HepG2 (cell line): Measurements from ENCODE around the gene INTS12. TPM values are rescaled to one million over a fixed set of nuclear protein-coding genes. Genes with fewer than 3 reads are reported as not detected.

Experiments
- FOXC1 ChIP-seq: sonication (generic); formaldehyde crosslinking; IDR thresholded peaks from 2 replicates; pipeline ENCODE4 v1.8.0; 2022; ENCODE audit warnings: mild to moderate bottlenecking, missing genetic modification reagents, borderline replicate concordance
- HIVEP1 ChIP-seq: sonication (generic); formaldehyde crosslinking; IDR thresholded peaks from 2 replicates; pipeline ENCODE4 v1.4.0; 2020; ENCODE audit warnings: mild to moderate bottlenecking, missing genetic modification reagents
- HOXD1 ChIP-seq: sonication (generic); formaldehyde crosslinking; IDR thresholded peaks from 2 replicates; pipeline ENCODE4 v1.5.0; 2020; ENCODE audit warnings: missing genetic modification reagents
- MZF1 ChIP-seq: sonication (generic); formaldehyde crosslinking; IDR thresholded peaks from 2 replicates; pipeline ENCODE4 v1.8.1; 2023; ENCODE audit warnings: mild to moderate bottlenecking, missing genetic modification reagents, borderline replicate concordance
- PAF1 ChIP-seq: IDR thresholded peaks from 2 replicates; pipeline ENCODE4 v1.6.1; 2016; ENCODE audit warnings: missing genetic modification reagents, missing compliant biosample characterization
- SNAI1 ChIP-seq: sonication (generic); formaldehyde crosslinking; IDR thresholded peaks from 2 replicates; pipeline ENCODE4 v1.5.0; 2020; ENCODE audit warnings: mild to moderate bottlenecking, missing genetic modification reagents, borderline replicate concordance
- STAT5B ChIP-seq: sonication (generic); formaldehyde crosslinking; IDR thresholded peaks from 2 replicates; pipeline ENCODE4 v1.4.0; 2020; ENCODE audit warnings: missing genetic modification reagents
- ZNF10 ChIP-seq: sonication (generic); formaldehyde crosslinking; IDR thresholded peaks from 2 replicates; pipeline ENCODE4 v1.4.0; 2020; ENCODE audit warnings: mild to moderate bottlenecking, low read depth, missing genetic modification reagents, borderline replicate concordance
- ZNF143 ChIP-seq: sonication (generic); formaldehyde crosslinking; IDR thresholded peaks from 2 replicates; pipeline ENCODE4 v1.4.0; 2020; ENCODE audit warnings: missing genetic modification reagents
- ZNF224 ChIP-seq: sonication (generic); formaldehyde crosslinking; IDR thresholded peaks from 2 replicates; pipeline ENCODE4 v1.5.0; 2020; ENCODE audit warnings: mild to moderate bottlenecking, missing genetic modification reagents
- ZNF451 ChIP-seq: sonication (generic); formaldehyde crosslinking; IDR thresholded peaks from 2 replicates; pipeline ENCODE4 v1.5.0; 2020; ENCODE audit warnings: mild to moderate bottlenecking, missing genetic modification reagents
- ZNF607 ChIP-seq: sonication (generic); formaldehyde crosslinking; IDR thresholded peaks from 2 replicates; pipeline ENCODE4 v1.5.1; 2020; ENCODE audit warnings: missing genetic modification reagents, mild to moderate bottlenecking, borderline replicate concordance
- polyA plus RNA-seq, 8 experiments: library from polyadenylated mRNA; depleted of rRNA in 3 of 8; stranded (reverse) in 7 of 8; unstranded in 1 of 8; fragments of >200 nt; fragmentation: Illumina TruSeq in 4 of 8; extraction: Trizol in 4 of 8; gene quantifications; 2 replicates each; pipeline versions ENCODE4 v1.2.1 to v1.2.3, GENCODE V29; 2011 to 2016; ENCODE audit warnings: low read depth in 4 of 8, missing spikeins in 1 of 8, mixed read lengths in 1 of 8; ENCODE audit not compliant: insufficient read depth in 1 of 8
- total RNA-seq, 5 experiments: library from RNA; depleted of rRNA; stranded (reverse); fragments of >200 nt; fragmentation: Illumina TruSeq; extraction: Trizol; gene quantifications; 2 replicates each; pipeline ENCODE4 v1.2.3, GENCODE V29; 2016; ENCODE audit warnings: low read depth in 1 of 5
- TF ChIP-seq, protein P1 (sequence below): sonication (generic); formaldehyde crosslinking; conservative IDR thresholded peaks from 2 replicates; pipeline ENCODE4 v1.4.0; 2020; ENCODE audit warnings: mild to moderate bottlenecking, missing genetic modification reagents, moderate library complexity
- TF ChIP-seq, protein P2 (sequence below): sonication (generic); formaldehyde crosslinking; IDR thresholded peaks from 2 replicates; pipeline ENCODE4 v1.5.0; 2020; ENCODE audit warnings: mild to moderate bottlenecking, missing genetic modification reagents, borderline replicate concordance
- TF ChIP-seq, protein P3 (sequence below): sonication (generic); formaldehyde crosslinking; IDR thresholded peaks from 2 replicates; pipeline ENCODE4 v1.5.0; 2020; ENCODE audit warnings: mild to moderate bottlenecking, missing genetic modification reagents

Gene INTS12
- total and polyA plus RNA-seq, 2 of the 13 experiments (the other 11 are each of a cell fraction or from before 2014, with no cell fraction given): 20.2 to 21.1 TPM

DNA sequence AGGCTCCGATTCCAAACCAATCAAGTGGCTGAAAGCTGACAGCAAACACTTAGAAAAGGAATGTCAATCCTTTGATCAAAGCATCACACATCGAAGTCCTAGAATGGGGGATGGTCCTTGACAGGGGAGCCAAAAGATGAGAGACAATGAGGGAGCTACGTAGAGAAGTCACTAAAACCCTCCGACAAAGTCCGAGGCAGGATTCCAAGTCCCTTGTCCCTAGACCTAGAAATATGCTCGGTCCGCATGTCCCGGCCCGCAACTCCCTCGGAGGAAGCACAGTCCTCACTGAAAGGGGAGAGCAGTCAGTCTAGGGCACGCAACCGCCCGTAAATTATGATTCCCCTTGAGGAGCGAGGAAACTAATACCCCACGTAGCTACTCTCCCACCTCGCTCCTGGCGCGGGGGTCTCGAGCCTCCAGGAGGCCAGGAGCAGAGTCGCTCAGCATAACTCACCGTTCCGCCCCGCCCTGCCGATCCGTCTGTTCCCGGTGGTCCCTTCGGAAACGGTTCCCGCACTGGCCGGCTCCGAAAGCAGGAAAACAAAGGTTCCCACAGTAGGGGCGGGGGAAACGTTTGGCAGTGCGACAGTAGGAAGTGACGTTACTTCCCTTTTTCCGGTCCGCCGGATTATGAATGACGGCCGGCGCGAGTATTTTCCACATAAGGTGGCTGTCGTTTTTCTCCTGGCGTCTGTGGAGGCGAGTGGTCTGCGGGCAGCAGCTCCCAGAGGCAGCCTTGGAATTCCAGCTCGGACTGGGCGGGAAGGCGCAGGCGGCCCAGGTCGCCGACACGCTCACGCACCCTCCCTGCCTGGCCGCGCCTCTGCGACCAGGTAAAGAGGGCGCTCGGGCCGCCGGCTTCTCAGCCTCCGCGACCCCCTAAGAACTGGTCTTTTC lies at the start of gene INTS12, which contains the start of gene GSTCD (continued):
- TF ChIP-seq, protein P1, sequence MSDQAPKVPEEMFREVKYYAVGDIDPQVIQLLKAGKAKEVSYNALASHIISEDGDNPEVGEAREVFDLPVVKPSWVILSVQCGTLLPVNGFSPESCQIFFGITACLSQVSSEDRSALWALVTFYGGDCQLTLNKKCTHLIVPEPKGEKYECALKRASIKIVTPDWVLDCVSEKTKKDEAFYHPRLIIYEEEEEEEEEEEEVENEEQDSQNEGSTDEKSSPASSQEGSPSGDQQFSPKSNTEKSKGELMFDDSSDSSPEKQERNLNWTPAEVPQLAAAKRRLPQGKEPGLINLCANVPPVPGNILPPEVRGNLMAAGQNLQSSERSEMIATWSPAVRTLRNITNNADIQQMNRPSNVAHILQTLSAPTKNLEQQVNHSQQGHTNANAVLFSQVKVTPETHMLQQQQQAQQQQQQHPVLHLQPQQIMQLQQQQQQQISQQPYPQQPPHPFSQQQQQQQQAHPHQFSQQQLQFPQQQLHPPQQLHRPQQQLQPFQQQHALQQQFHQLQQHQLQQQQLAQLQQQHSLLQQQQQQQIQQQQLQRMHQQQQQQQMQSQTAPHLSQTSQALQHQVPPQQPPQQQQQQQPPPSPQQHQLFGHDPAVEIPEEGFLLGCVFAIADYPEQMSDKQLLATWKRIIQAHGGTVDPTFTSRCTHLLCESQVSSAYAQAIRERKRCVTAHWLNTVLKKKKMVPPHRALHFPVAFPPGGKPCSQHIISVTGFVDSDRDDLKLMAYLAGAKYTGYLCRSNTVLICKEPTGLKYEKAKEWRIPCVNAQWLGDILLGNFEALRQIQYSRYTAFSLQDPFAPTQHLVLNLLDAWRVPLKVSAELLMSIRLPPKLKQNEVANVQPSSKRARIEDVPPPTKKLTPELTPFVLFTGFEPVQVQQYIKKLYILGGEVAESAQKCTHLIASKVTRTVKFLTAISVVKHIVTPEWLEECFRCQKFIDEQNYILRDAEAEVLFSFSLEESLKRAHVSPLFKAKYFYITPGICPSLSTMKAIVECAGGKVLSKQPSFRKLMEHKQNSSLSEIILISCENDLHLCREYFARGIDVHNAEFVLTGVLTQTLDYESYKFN (CRISPR knock-in tag): peak; percentile 78
- no peak for TF ChIP-seq ZNF10 (CRISPR knock-in tag)
- TF ChIP-seq, protein P2, sequence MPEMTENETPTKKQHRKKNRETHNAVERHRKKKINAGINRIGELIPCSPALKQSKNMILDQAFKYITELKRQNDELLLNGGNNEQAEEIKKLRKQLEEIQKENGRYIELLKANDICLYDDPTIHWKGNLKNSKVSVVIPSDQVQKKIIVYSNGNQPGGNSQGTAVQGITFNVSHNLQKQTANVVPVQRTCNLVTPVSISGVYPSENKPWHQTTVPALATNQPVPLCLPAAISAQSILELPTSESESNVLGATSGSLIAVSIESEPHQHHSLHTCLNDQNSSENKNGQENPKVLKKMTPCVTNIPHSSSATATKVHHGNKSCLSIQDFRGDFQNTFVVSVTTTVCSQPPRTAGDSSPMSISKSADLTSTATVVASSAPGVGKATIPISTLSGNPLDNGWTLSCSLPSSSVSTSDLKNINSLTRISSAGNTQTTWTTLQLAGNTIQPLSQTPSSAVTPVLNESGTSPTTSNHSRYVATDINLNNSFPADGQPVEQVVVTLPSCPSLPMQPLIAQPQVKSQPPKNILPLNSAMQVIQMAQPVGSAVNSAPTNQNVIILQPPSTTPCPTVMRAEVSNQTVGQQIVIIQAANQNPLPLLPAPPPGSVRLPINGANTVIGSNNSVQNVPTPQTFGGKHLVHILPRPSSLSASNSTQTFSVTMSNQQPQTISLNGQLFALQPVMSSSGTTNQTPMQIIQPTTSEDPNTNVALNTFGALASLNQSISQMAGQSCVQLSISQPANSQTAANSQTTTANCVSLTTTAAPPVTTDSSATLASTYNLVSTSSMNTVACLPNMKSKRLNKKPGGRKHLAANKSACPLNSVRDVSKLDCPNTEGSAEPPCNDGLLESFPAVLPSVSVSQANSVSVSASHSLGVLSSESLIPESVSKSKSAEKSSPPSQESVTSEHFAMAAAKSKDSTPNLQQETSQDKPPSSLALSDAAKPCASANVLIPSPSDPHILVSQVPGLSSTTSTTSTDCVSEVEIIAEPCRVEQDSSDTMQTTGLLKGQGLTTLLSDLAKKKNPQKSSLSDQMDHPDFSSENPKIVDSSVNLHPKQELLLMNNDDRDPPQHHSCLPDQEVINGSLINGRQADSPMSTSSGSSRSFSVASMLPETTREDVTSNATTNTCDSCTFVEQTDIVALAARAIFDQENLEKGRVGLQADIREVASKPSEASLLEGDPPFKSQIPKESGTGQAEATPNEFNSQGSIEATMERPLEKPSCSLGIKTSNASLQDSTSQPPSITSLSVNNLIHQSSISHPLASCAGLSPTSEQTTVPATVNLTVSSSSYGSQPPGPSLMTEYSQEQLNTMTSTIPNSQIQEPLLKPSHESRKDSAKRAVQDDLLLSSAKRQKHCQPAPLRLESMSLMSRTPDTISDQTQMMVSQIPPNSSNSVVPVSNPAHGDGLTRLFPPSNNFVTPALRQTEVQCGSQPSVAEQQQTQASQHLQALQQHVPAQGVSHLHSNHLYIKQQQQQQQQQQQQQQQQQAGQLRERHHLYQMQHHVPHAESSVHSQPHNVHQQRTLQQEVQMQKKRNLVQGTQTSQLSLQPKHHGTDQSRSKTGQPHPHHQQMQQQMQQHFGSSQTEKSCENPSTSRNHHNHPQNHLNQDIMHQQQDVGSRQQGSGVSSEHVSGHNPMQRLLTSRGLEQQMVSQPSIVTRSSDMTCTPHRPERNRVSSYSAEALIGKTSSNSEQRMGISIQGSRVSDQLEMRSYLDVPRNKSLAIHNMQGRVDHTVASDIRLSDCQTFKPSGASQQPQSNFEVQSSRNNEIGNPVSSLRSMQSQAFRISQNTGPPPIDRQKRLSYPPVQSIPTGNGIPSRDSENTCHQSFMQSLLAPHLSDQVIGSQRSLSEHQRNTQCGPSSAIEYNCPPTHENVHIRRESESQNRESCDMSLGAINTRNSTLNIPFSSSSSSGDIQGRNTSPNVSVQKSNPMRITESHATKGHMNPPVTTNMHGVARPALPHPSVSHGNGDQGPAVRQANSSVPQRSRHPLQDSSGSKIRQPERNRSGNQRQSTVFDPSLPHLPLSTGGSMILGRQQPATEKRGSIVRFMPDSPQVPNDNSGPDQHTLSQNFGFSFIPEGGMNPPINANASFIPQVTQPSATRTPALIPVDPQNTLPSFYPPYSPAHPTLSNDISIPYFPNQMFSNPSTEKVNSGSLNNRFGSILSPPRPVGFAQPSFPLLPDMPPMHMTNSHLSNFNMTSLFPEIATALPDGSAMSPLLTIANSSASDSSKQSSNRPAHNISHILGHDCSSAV: no peak; the same call in 1 of the 2 replicates
- TF ChIP-seq ZNF143: peak; percentile 62
- TF ChIP-seq, protein P3, sequence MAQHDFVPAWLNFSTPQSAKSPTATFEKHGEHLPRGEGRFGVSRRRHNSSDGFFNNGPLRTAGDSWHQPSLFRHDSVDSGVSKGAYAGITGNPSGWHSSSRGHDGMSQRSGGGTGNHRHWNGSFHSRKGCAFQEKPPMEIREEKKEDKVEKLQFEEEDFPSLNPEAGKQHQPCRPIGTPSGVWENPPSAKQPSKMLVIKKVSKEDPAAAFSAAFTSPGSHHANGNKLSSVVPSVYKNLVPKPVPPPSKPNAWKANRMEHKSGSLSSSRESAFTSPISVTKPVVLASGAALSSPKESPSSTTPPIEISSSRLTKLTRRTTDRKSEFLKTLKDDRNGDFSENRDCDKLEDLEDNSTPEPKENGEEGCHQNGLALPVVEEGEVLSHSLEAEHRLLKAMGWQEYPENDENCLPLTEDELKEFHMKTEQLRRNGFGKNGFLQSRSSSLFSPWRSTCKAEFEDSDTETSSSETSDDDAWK (CRISPR knock-in tag): no peak
- peak; percentile 72; the same call in 1 of the 2 replicates for TF ChIP-seq SNAI1 (CRISPR knock-in tag)
- peak; percentile 94 for TF ChIP-seq HIVEP1 (CRISPR knock-in tag)
- TF ChIP-seq STAT5B (CRISPR knock-in tag): peak; percentile 93; the same call in 1 of the 2 replicates
- TF ChIP-seq FOXC1 (CRISPR knock-in tag): no peak; the same call in none of the 2 replicates
- peak; percentile 84; the same call in 1 of the 2 replicates for TF ChIP-seq ZNF224 (CRISPR knock-in tag)
- TF ChIP-seq MZF1 (CRISPR knock-in tag): 0 out of 2 replicates have a peak, but pooled peaks have one; percentile 58
- TF ChIP-seq ZNF607 (CRISPR knock-in tag): peak; percentile 76; the same call in 1 of the 2 replicates
- TF ChIP-seq PAF1 (CRISPR knock-in tag): no peak
- TF ChIP-seq ZNF451: 0 out of 2 replicates have a peak, but pooled peaks have one; percentile 50
- TF ChIP-seq HOXD1: peak; percentile 92
